K562 (cell line): ENCODE data around the gene EFNB3. TPM values are rescaled to one million over a fixed set of nuclear protein-coding genes. Genes with fewer than 3 reads are reported as not detected.
A peak's percentile ranks its signal among the peaks of the same experiment; 100 is the strongest.

Experiments
- ARNT ChIP-seq, 2 experiments: fragments of 450-650 bp; IDR thresholded peaks; 2 replicates each; pipeline ENCODE4 v1.6.1; 2016; ENCODE audit warnings: mild to moderate bottlenecking in 1 of 2
- BRD4 ChIP-seq: fragments of 200-600 bp; sonication (generic); IDR thresholded peaks from 2 replicates; pipeline ENCODE4 v1.6.1; 2017; ENCODE audit warnings: inconsistent platforms
- ETV5 ChIP-seq: sonication (generic); formaldehyde crosslinking; IDR thresholded peaks from 2 replicates; pipeline ENCODE4 v1.4.0; 2020; ENCODE audit warnings: low read depth, mild to moderate bottlenecking, missing genetic modification reagents
- FOXA3 ChIP-seq, 2 experiments: fragments of 450-650 bp in 1 of 2; sonication (generic) in 1 of 2; formaldehyde crosslinking; IDR thresholded peaks in 1 of 2; conservative IDR thresholded peaks in 1 of 2; 2 replicates each; pipeline versions ENCODE4 v1.4.0 to v1.8.0; 2020 to 2022; ENCODE audit warnings: mild to moderate bottlenecking in 2 of 2, missing genetic modification reagents in 1 of 2
- HOXB6 ChIP-seq: fragments of 250-450 bp; sonication (Bioruptor Pico); IDR thresholded peaks from 2 replicates; pipeline ENCODE4 v1.5.1; 2022; ENCODE audit warnings: mild to moderate bottlenecking, borderline replicate concordance
- KLF10 ChIP-seq: fragments of 250-450 bp; sonication (Bioruptor Pico); IDR thresholded peaks from 2 replicates; pipeline ENCODE4 v1.6.1; 2021; ENCODE audit warnings: matching md5 sums
- MAZ ChIP-seq, 2 experiments: fragments of 450-650 bp in 1 of 2; sonication (generic) in 1 of 2; formaldehyde crosslinking; IDR thresholded peaks in 1 of 2; conservative IDR thresholded peaks in 1 of 2; 2 replicates each; pipeline versions ENCODE4 v1.4.0 to v1.5.0; 2020; ENCODE audit warnings: mild to moderate bottlenecking in 1 of 2, missing genetic modification reagents in 1 of 2
- MED1 ChIP-seq: sonication (generic); formaldehyde crosslinking; IDR thresholded peaks from 2 replicates; pipeline ENCODE4 v1.8.1; 2023; ENCODE audit warnings: missing genetic modification reagents, borderline replicate concordance
- MYNN ChIP-seq, 2 experiments: sonication (generic); formaldehyde crosslinking in 1 of 2; IDR thresholded peaks; 2 replicates each; pipeline versions ENCODE4 v1.5.0 to v1.6.1; 2016 to 2020; ENCODE audit warnings: antibody characterized with exemption in 1 of 2, missing genetic modification reagents in 1 of 2
- NCOA1 ChIP-seq: fragments of 450-650 bp; IDR thresholded peaks from 2 replicates; pipeline ENCODE4 v1.6.1; 2016; ENCODE audit warnings: low read depth
- NFIC ChIP-seq: fragments of 450-650 bp; IDR thresholded peaks from 2 replicates; pipeline ENCODE4 v1.6.1; 2017; ENCODE audit warnings: mild to moderate bottlenecking, inconsistent platforms
- NR2C1 ChIP-seq, 2 experiments: fragments of 450-650 bp; IDR thresholded peaks; 2 replicates each; pipeline ENCODE4 v1.6.1; 2017; ENCODE audit warnings: mild to moderate bottlenecking in 2 of 2, antibody characterized with exemption in 1 of 2, inconsistent platforms in 1 of 2, missing compliant biosample characterization in 1 of 2, missing genetic modification characterization in 1 of 2
- NR2C2 ChIP-seq, 2 experiments: fragments of 200-800 bp in 1 of 2; sonication (Bioruptor generic) in 1 of 2; sonication (generic) in 1 of 2; formaldehyde crosslinking in 1 of 2; IDR thresholded peaks; 2 replicates each; pipeline versions ENCODE4 v1.6.1 to v1.8.0; 2016 to 2022; ENCODE audit warnings: mild to moderate bottlenecking in 1 of 2, missing compliant biosample characterization in 1 of 2, missing genetic modification characterization in 1 of 2, missing genetic modification reagents in 1 of 2
- SMAD4 ChIP-seq: fragments of 250-450 bp; sonication (Bioruptor Pico); conservative IDR thresholded peaks from 2 replicates; pipeline ENCODE4 v1.8.0; 2021; ENCODE audit warnings: inconsistent platforms, mild to moderate bottlenecking, moderate library complexity
- SRSF7 ChIP-seq: fragments of 200-400 bp; formaldehyde crosslinking; optimal IDR thresholded peaks from 2 replicates; pipeline ENCODE3; 2017; ENCODE audit warnings: mild to moderate bottlenecking, low read depth, low read length
- XRCC3 ChIP-seq: fragments of 450-650 bp; IDR thresholded peaks from 2 replicates; pipeline ENCODE4 v1.6.1; 2017; ENCODE audit warnings: mild to moderate bottlenecking, moderate library complexity
- ZFX ChIP-seq: sonication (generic); formaldehyde crosslinking; IDR thresholded peaks from 2 replicates; pipeline ENCODE4 v1.8.0; 2022; ENCODE audit warnings: mild to moderate bottlenecking, missing genetic modification reagents, moderate library complexity
- ZNF224 ChIP-seq: sonication (generic); formaldehyde crosslinking; IDR thresholded peaks from 2 replicates; pipeline ENCODE4 v1.8.0; 2022; ENCODE audit warnings: mild to moderate bottlenecking, missing genetic modification reagents
- polyA plus RNA-seq, 8 experiments: library from polyadenylated mRNA; depleted of rRNA in 4 of 8; stranded (reverse) in 5 of 8; unstranded in 3 of 8; fragments of >200 nt; fragmentation: Nextera tagmentation in 2 of 8; fragmentation: Illumina TruSeq in 1 of 8; extraction: Ambion mirVana in 2 of 8; extraction: Trizol in 1 of 8; gene quantifications; 2 replicates each; pipeline versions ENCODE4 v1.2.1 to v1.2.3, GENCODE V29; 2011 to 2014; ENCODE audit warnings: inconsistent platforms in 1 of 8, missing spikeins in 1 of 8
- total RNA-seq, 7 experiments: library from RNA; depleted of rRNA in 6 of 7; stranded (reverse); fragments of >200 nt in 6 of 7; fragmentation: Illumina TruSeq in 2 of 7; extraction: Trizol in 2 of 7; gene quantifications; 2 replicates each; pipeline versions ENCODE4 v1.2.1 to v1.2.3, GENCODE V29; 2011 to 2021; ENCODE audit warnings: low replicate concordance in 1 of 7
- TF ChIP-seq, protein P1 (sequence below): fragments of 250-450 bp; sonication (Bioruptor Pico); IDR thresholded peaks from 2 replicates; pipeline ENCODE4 v1.5.0; 2022; ENCODE audit warnings: mild to moderate bottlenecking
- TF ChIP-seq, protein P2 (sequence below): sonication (generic); formaldehyde crosslinking; IDR thresholded peaks from 2 replicates; pipeline ENCODE4 v1.8.0; 2022; ENCODE audit warnings: missing genetic modification reagents, mild to moderate bottlenecking, moderate library complexity, borderline replicate concordance
- TF ChIP-seq, protein P3 (sequence below): fragments of 450-650 bp; formaldehyde crosslinking; IDR thresholded peaks from 2 replicates; pipeline ENCODE4 v1.4.0; 2020; ENCODE audit warnings: mild to moderate bottlenecking, moderate library complexity
- TF ChIP-seq, protein P4 (sequence below), 2 experiments: fragments of 450-650 bp in 1 of 2; sonication (generic) in 1 of 2; formaldehyde crosslinking; conservative IDR thresholded peaks; 2 replicates each; pipeline versions ENCODE4 v1.4.0 to v1.8.1; 2020 to 2022; ENCODE audit warnings: mild to moderate bottlenecking in 1 of 2, missing genetic modification reagents in 1 of 2

The EFNB3 gene
- total and polyA plus RNA-seq, 9 of the 15 experiments (the other 6 are each of a cell fraction or from before 2014, with no cell fraction given): not detected

DNA sequence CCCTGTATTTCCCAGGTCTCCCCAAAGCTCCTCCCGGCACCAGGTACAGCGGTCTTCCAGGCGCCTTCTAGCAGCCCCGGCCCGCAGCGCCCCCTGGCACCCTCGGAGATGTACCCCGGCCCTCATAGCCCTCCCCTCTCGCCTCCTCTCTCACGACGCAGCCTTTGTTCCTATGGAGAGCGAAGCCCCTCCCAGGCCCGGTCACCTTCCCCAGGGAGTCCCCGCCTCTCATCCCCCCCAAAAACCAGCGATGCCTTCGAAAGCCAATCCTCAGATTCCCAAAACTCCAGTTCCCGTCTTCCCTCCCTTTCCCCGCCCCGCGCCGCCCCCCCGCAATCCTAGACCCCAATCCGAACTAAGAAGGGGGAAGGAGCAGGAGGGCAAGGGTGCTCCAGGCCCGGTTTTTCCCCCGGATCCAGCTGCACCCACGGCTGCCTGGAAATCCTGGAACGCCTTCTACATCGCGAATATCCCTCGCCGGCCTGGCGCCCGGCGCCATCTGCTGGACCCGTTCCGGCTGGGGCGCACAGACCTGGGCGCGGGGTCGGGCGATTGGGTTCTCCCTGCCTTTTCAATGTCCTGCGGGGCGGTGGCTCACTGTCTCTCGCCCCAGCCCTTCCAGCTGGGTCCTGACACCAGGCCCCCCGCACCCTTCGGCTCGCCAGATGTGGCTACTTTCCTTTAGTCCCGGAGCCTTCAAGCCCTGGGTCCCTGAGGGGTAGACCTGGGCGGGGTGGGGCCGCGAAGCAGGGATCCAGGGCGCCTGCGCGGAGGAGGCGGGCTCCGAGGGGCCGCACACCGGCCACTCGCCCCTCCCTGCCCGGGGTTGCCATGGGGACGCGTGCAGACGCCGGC lies 12.1 kb downstream of the EFNB3 start, which contains the start of gene DNAH2 (continued):
- TF ChIP-seq SMAD4 (0 out of 2 replicates have a peak, but pooled peaks have one; percentile 47), XRCC3 (no peak), ETV5 (no peak), SRSF7 (no peak), KLF10 (CRISPR knock-in tag) (no peak), NR2C2 (CRISPR knock-in tag; IDR thresholded peaks at IDR 0.05) (no peak), NR2C2 (tag; IDR thresholded peaks at IDR 0.05) (no peak), ARNT (IDR thresholded peaks at IDR 0.05) (no peak), BRD4 (no peak), HOXB6 (CRISPR knock-in tag) (no peak), ZFX (no peak), FOXA3 (CRISPR knock-in tag; conservative IDR thresholded peaks at IDR 0.05 in 1 of 2, IDR thresholded peaks at IDR 0.05 in 1 of 2) (no peak), NCOA1 (no peak), MED1 (CRISPR knock-in tag) (no peak), MAZ (CRISPR knock-in tag; conservative IDR thresholded peaks at IDR 0.05 in 1 of 2, IDR thresholded peaks at IDR 0.05 in 1 of 2) (peak in 1 of 2 experiments; percentile 81; a peak in 3 of 4 replicates), NFIC (0 out of 2 replicates have a peak, but pooled peaks have one; percentile 26), MYNN (IDR thresholded peaks at IDR 0.05) (no peak), MYNN (CRISPR knock-in tag; IDR thresholded peaks at IDR 0.05) (no peak), ZNF224 (no peak), NR2C1 (IDR thresholded peaks at IDR 0.05) (no peak), NR2C1 (tag; IDR thresholded peaks at IDR 0.05) (no peak)
- TF ChIP-seq, protein P1, sequence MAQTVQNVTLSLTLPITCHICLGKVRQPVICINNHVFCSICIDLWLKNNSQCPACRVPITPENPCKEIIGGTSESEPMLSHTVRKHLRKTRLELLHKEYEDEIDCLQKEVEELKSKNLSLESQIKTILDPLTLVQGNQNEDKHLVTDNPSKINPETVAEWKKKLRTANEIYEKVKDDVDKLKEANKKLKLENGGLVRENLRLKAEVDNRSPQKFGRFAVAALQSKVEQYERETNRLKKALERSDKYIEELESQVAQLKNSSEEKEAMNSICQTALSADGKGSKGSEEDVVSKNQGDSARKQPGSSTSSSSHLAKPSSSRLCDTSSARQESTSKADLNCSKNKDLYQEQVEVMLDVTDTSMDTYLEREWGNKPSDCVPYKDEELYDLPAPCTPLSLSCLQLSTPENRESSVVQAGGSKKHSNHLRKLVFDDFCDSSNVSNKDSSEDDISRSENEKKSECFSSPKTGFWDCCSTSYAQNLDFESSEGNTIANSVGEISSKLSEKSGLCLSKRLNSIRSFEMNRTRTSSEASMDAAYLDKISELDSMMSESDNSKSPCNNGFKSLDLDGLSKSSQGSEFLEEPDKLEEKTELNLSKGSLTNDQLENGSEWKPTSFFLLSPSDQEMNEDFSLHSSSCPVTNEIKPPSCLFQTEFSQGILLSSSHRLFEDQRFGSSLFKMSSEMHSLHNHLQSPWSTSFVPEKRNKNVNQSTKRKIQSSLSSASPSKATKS (CRISPR knock-in tag): no peak
- TF ChIP-seq, protein P2, sequence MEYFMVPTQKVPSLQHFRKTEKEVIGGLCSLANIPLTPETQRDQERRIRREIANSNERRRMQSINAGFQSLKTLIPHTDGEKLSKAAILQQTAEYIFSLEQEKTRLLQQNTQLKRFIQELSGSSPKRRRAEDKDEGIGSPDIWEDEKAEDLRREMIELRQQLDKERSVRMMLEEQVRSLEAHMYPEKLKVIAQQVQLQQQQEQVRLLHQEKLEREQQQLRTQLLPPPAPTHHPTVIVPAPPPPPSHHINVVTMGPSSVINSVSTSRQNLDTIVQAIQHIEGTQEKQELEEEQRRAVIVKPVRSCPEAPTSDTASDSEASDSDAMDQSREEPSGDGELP (CRISPR knock-in tag): peak; percentile 84
- TF ChIP-seq, protein P3, sequence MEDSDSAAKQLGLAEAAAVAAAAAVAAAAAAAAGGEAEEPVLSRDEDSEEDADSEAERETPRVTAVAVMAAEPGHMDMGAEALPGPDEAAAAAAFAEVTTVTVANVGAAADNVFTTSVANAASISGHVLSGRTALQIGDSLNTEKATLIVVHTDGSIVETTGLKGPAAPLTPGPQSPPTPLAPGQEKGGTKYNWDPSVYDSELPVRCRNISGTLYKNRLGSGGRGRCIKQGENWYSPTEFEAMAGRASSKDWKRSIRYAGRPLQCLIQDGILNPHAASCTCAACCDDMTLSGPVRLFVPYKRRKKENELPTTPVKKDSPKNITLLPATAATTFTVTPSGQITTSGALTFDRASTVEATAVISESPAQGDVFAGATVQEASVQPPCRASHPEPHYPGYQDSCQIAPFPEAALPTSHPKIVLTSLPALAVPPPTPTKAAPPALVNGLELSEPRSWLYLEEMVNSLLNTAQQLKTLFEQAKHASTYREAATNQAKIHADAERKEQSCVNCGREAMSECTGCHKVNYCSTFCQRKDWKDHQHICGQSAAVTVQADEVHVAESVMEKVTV (CRISPR knock-in tag): no peak
- TF ChIP-seq, protein P4, sequence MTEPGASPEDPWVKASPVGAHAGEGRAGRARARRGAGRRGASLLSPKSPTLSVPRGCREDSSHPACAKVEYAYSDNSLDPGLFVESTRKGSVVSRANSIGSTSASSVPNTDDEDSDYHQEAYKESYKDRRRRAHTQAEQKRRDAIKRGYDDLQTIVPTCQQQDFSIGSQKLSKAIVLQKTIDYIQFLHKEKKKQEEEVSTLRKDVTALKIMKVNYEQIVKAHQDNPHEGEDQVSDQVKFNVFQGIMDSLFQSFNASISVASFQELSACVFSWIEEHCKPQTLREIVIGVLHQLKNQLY (CRISPR knock-in tag; conservative IDR thresholded peaks at IDR 0.05): no peak
